ENCODE results near the gene ZNF629. TPM values are rescaled to one million over a fixed set of nuclear protein-coding genes. Genes with fewer than 3 reads are reported as not detected.

Gene ZNF629
- total RNA-seq, 4 donors from 2014 or later, result 10.9 to 18.1 (median 16.0) TPM

- intact Hi-C loops (cut with DNase I; ENCODE audit: low total_unique reads), result loop anchor here (10.0 kb wide), 1 partner anchor 49 kb away; no protein-coding TSS in a partner anchor
- 87% methylated on average over 14 of the region's 14 CpGs for WGBS, 2 donors
- TF ChIP-seq POLR2A (IDR thresholded peaks at IDR 0.05), result no peak
- TF ChIP-seq CTCF (IDR thresholded peaks at IDR 0.05), result no peak
- no peak for DNase-seq (ENCODE audit: low spot score in 2 of 2)
- no peak overlapping the region for H3K4me3 ChIP-seq (ENCODE audit: low read depth, poor library complexity, severe bottlenecking)
These were observed 13.2 kb downstream of the ZNF629 start for GRCh38 chr16:30773826-30774225.

GRCh38 chr16:30771726-30772125 lies 15.3 kb downstream of the ZNF629 start:
- no peak overlapping the region for H3K4me3 ChIP-seq (ENCODE audit: low read depth, poor library complexity, severe bottlenecking)
- WGBS, 2 donors, result 79 to 83% methylated on average over 14 of the region's 14 CpGs
- TF ChIP-seq POLR2A (IDR thresholded peaks at IDR 0.05), result no peak
- TF ChIP-seq CTCF (IDR thresholded peaks at IDR 0.05), result no peak
- DNase-seq (ENCODE audit: low spot score in 2 of 2), result no peak
- intact Hi-C loops (cut with DNase I; ENCODE audit: low total_unique reads), result loop anchor here (10.0 kb wide), 1 partner anchor 47 kb away; no protein-coding TSS in a partner anchor

GRCh38 chr16:30769379-30770089 lies 17.5 kb downstream of the ZNF629 start:
- no peak for DNase-seq (ENCODE audit: low spot score in 2 of 2)
- intact Hi-C loops (cut with DNase I; ENCODE audit: low total_unique reads), result loop anchor here (10.0 kb wide), 1 partner anchor 45 kb away; no protein-coding TSS in a partner anchor
- 89 to 90% methylated on average over 17 of the region's 17 CpGs for WGBS, 2 donors
- H3K4me3 ChIP-seq (ENCODE audit: low read depth, poor library complexity, severe bottlenecking), result no peak overlapping the region
- TF ChIP-seq POLR2A (IDR thresholded peaks at IDR 0.05) (no peak), CTCF (IDR thresholded peaks at IDR 0.05) (no peak)

DNA sequence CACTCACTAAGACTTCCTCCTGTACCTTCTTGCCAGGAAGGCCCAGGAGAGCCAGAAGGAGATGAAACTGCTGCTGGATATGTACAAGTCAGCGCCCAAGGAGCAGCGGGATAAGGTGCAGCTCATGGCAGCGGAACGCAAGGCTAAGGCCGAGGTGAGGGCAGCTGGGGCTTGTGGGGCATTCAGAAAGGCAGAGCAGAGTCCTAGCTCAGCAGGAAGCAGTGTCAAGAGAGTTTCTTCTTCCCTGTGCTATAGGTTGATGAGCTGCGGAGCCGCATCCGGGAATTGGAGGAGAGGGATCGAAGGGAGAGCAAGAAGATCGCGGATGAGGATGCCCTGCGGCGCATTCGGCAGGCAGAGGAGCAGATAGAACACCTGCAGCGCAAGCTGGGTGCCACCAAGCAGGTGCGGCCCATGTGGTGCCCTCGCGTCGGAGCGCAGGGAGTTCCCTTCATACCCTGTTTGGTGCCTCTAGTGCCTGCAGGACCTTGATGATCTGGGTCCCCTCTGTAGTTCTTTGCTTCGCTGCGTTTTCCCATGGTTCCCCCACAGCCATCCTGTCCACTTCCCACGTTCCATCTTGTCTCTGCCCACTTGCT lies 18.3 kb downstream of the ZNF629 start:
- intact Hi-C loops (cut with DNase I; ENCODE audit: low total_unique reads), result no loop called here
- TF ChIP-seq POLR2A (IDR thresholded peaks at IDR 0.05) (no peak), CTCF (IDR thresholded peaks at IDR 0.05) (no peak)
- DNase-seq (ENCODE audit: low spot score in 2 of 2), result no peak
- 94 to 96% methylated on average over 23 of the region's 23 CpGs for WGBS, 2 donors
- no peak overlapping the region for H3K4me3 ChIP-seq (ENCODE audit: low read depth, poor library complexity, severe bottlenecking)

DNA sequence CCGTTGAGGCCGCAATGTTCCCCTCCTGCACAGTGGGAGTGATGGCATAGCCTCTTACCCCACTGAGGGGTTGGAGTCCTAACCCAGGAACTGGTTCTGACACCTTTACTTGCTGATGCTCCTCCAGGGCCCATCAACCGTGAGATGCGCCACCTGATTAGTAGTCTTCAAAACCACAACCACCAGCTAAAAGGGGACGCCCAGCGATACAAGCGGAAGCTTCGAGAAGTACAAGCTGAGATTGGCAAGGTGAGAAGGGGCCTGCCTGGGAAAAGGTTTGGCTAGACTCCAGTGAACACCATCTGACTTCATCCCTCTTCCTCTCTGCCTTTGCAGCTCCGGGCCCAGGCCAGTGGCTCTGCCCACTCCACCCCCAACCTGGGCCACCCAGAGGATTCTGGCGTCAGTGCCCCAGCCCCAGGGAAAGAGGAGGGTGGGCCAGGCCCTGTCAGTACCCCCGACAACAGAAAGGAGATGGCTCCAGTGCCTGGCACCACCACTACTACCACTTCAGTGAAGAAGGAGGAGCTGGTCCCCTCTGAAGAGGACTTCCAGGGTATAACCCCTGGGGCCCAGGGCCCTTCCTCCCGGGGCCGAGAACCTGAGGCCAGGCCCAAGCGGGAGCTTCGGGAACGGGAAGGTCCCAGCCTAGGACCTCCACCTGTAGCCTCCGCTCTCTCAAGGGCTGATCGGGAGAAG lies 19.1 kb downstream of the ZNF629 start:
- intact Hi-C loops (cut with DNase I; ENCODE audit: low total_unique reads), result no loop called here
- no peak for DNase-seq (ENCODE audit: low spot score in 2 of 2)
- WGBS, 2 donors, result 91 to 94% methylated on average over 18 of the region's 18 CpGs
- H3K4me3 ChIP-seq (ENCODE audit: low read depth, poor library complexity, severe bottlenecking), result no peak overlapping the region
- TF ChIP-seq POLR2A (IDR thresholded peaks at IDR 0.05), result no peak
- TF ChIP-seq CTCF (IDR thresholded peaks at IDR 0.05), result no peak
